ENCODE measurements around the gene KRTAP10-7.
"Not testable (repeated sequence)": the region's sequence is repeated elsewhere in the genome, so short reads cannot be mapped to it uniquely, and the experiment has no call there.

Gene KRTAP10-7

DNA sequence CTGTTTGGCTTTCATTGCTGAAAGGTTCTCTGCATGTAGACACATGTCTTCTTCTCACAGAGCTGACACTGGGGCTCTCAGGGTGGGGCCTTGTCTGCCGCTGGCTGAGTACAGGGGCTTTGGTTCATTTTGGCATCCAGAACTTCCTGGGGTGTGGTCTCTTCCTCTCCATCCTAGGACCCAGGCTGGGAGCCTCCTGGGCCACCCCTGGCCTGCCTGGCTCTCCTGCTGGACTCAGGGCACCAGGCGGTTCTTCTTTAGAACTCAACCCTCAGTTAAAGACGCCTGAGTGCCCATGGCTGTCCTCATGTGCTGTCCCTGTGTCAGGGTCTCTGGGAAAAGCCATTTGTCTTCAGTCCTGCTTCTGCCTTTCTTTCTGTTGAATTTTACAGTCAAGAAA, 14.5 kb upstream of the KRTAP10-7 start:
- DNase-seq (ENCODE audit: low read depth in 2 of 2), result no peak
- no peak overlapping the region for H3K4me3 ChIP-seq (replicated peaks in 1 of 2; ENCODE audit: low read depth in 2 of 2, low read length in 2 of 2)
- TF ChIP-seq, protein P1, sequence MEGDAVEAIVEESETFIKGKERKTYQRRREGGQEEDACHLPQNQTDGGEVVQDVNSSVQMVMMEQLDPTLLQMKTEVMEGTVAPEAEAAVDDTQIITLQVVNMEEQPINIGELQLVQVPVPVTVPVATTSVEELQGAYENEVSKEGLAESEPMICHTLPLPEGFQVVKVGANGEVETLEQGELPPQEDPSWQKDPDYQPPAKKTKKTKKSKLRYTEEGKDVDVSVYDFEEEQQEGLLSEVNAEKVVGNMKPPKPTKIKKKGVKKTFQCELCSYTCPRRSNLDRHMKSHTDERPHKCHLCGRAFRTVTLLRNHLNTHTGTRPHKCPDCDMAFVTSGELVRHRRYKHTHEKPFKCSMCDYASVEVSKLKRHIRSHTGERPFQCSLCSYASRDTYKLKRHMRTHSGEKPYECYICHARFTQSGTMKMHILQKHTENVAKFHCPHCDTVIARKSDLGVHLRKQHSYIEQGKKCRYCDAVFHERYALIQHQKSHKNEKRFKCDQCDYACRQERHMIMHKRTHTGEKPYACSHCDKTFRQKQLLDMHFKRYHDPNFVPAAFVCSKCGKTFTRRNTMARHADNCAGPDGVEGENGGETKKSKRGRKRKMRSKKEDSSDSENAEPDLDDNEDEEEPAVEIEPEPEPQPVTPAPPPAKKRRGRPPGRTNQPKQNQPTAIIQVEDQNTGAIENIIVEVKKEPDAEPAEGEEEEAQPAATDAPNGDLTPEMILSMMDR (IDR thresholded peaks at IDR 0.05; ENCODE audit: low read depth, low read length), result no peak

DNA sequence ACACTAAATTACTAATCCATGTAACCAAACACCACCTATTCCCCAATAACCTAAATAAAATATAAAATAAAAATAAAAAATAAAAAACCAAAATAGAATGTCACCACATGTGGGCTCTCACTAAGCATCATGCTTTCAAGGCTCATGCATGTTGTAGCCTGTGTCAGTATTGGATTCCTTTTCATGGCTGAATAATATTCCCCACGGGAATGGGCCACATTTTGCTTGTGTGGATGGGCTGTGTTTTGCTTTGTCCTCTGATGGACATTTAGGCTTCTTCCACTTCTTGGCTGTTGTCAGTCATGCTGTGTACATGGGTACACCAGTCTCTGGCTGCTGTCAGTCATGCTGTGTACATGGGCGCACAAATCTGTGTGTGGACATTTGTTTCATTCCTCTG, 11.3 kb upstream of the KRTAP10-7 start:
- no peak for DNase-seq (ENCODE audit: low read depth in 2 of 2)
- no peak overlapping the region for H3K4me3 ChIP-seq (replicated peaks in 1 of 2; ENCODE audit: low read depth in 2 of 2, low read length in 2 of 2)
- TF ChIP-seq, protein P1 (IDR thresholded peaks at IDR 0.05; ENCODE audit: low read depth, low read length), result no peak

DNA sequence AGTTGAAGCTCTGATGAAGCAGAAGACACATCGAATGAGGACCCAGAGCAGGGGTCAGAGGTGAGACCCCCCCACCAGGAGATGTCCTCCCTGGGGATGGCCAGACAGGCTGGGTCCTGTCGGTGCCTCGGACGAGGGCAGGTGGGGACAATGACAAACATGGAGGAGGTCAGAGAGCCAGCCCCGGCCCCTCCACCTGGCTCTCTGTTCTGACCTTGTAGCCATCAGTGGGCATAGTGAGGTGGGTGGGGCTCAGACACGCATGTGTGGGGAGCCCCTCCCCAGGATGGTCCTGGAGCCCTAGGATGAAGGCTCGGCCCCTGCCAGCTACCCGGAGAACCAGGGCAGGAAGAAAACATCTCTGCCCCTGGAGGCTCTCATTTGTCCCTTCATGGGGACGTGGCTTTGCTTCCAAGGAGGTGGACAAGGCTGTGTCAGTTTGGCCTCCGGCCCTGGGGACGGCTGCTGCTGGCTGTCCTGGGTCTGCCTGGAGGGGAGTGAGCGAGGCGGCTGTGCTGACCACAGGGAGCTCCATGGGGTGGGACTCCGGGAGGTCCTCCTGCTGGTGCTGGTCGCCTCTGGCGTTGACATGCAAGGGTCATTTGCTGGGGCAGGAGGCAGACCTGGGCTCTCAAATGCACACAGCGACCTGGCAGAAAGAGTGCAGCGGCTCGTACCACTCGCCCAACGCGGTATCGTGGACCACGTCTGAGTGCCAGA, 10.7 kb upstream of the KRTAP10-7 start:
- DNase-seq (ENCODE audit: low read depth in 2 of 2), result no peak
- no peak overlapping the region for H3K4me3 ChIP-seq (replicated peaks in 1 of 2; ENCODE audit: low read depth in 2 of 2, low read length in 2 of 2)
- TF ChIP-seq, protein P1 (IDR thresholded peaks at IDR 0.05; ENCODE audit: low read depth, low read length), result no peak

DNA sequence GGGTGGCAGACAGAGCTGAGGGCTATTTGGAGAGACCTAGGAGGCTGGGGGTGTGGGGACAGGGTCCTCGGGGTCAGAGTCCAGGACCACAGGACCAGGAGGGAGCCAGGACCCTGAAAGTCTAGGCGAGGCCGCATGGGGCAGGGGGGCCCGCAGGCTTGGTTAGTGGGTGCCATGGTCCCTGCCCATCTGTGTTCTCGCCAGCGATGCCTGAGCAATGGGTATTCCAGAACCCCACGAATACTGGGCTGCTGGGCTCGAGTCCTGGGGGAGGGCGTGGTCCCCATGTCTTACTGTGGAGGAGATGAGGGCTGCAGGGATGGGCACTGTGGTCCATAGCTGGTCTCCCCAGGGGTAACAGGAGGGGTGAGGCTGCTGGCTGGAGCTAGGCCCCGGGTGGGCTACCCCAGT, 10.1 kb upstream of the KRTAP10-7 start:
- TF ChIP-seq, protein P1 (IDR thresholded peaks at IDR 0.05; ENCODE audit: low read depth, low read length), result no peak
- H3K4me3 ChIP-seq (replicated peaks in 1 of 2; ENCODE audit: low read depth in 2 of 2, low read length in 2 of 2), result no peak overlapping the region
- no peak for DNase-seq (ENCODE audit: low read depth in 2 of 2)

DNA sequence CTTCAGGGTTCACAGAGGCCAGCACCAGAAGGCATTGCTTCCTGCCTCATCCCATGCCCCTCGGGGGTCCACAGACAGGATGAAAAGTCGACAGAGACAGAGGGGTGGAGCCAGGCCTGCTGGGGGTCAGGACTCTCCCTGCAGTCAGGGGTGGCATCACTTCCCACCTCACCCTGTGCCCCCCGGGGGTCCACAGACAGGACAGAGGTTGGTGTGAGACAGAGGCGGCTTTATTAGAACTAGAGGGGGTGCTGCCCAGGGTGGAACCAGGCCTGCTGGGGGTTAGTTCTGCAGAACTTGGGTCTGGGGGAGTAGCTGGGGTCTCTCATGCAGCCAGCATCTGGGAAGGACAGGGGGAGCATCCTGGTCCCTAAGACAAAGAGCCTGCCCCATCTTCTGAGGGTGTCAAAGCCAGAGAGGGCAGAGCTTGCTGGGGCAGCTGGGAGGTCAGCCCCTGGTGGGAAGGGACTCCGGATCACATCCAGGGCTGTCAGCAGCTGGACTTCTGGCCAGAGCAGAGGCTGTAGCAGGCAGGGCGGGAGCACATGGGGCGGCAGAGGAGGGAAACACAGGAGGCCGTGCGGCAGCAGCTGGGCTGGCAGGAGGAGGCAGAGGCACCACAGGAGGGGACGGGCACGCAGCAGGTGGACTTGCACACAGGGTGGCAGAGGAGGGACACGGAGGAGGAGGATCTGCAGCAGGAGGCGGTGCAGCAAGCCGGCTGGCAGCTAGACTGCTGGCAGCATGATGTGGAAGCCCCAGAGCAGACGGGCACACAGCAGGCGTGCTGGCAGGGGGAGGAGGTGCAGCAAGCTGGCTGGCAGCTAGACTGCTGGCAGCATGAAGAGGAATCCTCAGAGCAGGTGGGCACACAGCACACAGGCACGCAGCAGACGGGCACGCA, 9.2 kb upstream of the KRTAP10-7 start:
- not testable (repeated sequence) for H3K4me3 ChIP-seq (replicated peaks in 1 of 2; ENCODE audit: low read depth in 2 of 2, low read length in 2 of 2); DNase-seq (ENCODE audit: low read depth in 2 of 2)

DNA sequence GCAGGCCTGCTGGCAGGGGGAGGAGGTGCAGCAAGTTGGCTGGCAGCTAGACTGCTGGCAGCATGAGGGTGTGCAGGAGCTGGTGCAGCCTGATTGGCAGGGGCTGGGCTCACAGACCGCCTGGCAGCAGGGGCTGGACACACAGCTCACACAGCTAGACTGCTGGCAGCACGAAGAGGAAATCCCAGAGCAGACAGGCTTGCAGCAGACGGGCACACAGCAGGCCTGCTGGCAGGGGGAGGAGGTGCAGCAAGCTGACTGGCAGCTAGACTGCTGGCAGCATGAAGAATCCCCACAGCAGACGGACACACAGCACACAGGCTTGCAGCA, 8.6 kb upstream of the KRTAP10-7 start:
- not testable (repeated sequence) for H3K4me3 ChIP-seq (replicated peaks in 1 of 2; ENCODE audit: low read depth in 2 of 2, low read length in 2 of 2); DNase-seq (ENCODE audit: low read depth in 2 of 2)

DNA sequence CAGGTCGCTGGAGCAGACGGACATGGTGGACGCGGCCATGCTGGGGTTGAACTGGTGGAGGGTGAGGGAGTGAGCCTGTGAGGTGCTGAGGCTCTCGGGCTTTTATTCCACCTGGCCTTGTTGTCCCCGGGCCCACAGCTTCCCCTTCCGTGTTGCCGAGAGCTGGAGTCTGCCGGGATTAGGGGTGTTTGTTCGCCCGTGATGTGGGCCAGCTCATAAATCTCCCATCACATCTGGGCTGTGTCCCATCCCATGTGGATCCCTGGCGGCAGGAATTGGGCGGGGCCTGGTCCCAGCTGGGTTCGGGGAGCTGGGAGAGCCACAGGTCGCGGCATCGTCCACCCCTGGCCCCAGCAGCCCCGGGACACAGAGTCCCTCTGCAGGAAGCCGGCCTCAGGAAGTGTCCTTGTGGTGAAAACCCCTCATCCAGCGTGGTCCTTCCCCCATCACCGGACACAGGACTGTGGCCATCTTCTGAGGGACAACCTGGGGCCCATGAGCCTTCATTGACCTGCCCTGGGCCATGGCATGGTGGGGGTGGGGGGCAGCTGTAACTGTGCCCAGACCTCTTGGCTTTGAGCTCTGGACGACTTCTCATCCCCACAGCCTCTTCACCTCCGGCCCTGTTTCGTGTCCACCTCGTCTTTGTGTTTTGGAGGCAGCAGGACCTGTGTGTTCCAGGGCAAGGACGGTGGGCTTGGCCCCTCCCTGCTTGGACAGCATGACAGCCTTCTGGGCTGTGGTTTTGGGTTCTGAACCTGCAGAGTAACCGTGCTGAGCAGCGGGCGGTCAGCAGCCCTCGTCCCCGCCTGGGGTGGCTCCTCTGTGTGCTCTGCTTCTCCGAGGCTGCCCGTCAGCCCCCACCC, 7.7 kb upstream of the KRTAP10-7 start, which contains the start of gene KRTAP10-6:
KRTAP10-6 (minus strand) TSS at position 60 of the 866 bp plus-strand sequence; CDS start at position 39, 21 bp downstream.
- no peak within 1 kb of the TSS for H3K4me3 ChIP-seq (replicated peaks in 1 of 2; ENCODE audit: low read depth in 2 of 2, low read length in 2 of 2)
- TF ChIP-seq, protein P1 (IDR thresholded peaks at IDR 0.05; ENCODE audit: low read depth, low read length), result no peak
- DNase-seq (ENCODE audit: low read depth in 2 of 2), result no peak

Data from cardiac fibroblast (primary cell).